ENCODE measurements around the gene CPM. TPM values are rescaled to one million over a fixed set of nuclear protein-coding genes. Genes with fewer than 3 reads are reported as not detected.
"Not testable (repeated sequence)": the region's sequence is repeated elsewhere in the genome, so short reads cannot be mapped to it uniquely, and the experiment has no call there.

The CPM gene
- total RNA-seq, 1 experiment from 2014 or later = not detected

DNA sequence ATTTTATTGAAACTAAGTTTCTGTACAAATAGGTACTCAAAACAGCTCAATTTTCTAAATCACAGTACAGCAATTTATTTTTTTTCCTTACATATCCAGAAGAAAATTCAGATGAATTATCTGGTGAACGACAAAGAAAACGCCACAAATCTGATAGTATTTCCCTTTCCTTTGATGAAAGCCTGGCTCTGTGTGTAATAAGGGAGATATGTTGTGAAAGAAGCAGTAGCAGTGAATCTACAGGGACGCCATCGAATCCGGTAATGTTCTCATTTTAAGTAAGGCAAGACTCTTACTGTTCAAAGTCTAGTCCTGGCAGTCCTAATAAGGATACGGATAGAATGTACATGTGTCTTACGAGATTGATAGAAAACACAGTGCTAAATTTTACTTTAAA, 104.3 kb downstream of the CPM start:
- no peak for DNase-seq (ENCODE audit: low spot score)

DNA sequence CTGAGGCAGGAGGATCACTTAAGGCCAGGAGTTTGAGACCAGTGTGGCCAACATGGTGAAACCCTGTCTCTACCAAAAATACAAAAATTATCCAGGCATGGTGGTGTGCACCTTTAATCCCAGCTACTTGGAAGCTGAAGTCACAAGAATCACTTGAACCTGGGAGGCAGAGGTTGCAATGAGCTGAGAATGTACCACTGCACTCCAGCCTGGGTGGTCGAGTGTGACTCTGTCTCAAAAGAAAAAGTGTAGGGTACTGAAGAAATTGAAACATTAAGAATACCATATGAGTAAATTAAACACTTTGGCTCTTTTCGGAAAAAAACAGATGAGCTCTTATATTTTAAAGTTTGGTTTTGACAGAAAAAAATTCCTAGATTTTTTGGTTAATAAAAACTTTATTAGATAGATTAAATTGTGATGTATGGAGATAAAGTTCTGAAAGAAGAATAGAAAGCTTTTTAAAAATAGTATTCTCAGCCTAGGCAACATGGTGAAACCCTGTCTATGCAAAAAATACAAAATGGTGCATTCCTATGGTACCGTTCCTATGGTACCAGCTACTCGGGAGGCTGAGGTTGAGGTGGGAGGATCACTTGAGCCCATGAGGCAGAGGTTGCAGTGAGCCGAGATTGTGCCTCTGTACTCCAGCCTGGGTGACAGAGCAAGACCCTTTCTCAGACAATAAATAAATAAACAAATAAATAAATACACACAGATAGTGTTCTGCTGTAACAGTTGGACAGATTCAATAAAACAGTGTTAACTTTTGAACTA, 104.9 kb downstream of the CPM start:
- DNase-seq (ENCODE audit: low spot score) = no peak

DNA sequence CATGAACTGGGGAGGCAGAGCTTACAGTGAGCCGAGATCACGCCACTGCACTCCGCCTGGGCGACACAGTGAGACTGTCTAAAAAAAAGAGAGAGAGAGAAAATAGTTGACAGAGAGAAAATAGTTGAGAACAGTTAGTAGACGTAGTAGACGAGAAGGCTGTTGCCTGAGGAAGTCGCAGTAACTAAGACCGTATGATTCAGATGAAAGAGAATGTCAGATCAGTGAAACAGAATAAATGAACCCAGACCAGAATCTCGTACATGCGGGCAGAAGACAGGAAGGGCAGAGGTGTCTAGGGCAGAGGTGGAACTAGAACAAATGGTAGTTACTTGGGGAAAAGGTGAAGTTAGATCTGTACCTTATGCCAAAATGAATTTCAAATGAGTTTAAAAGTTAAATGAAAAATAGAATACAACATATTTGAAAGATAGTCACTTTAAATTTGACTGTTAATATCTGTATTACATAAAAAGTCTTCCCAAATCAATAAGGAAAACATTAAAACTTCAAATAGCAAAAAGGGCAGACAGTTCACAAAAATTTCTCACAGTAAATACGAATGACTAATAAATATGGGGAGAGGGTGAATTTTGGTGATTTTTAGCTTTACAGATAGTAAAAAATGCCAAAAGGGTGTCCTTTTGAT, 107.3 kb downstream of the CPM start:
- DNase-seq (ENCODE audit: low spot score) = no peak

DNA sequence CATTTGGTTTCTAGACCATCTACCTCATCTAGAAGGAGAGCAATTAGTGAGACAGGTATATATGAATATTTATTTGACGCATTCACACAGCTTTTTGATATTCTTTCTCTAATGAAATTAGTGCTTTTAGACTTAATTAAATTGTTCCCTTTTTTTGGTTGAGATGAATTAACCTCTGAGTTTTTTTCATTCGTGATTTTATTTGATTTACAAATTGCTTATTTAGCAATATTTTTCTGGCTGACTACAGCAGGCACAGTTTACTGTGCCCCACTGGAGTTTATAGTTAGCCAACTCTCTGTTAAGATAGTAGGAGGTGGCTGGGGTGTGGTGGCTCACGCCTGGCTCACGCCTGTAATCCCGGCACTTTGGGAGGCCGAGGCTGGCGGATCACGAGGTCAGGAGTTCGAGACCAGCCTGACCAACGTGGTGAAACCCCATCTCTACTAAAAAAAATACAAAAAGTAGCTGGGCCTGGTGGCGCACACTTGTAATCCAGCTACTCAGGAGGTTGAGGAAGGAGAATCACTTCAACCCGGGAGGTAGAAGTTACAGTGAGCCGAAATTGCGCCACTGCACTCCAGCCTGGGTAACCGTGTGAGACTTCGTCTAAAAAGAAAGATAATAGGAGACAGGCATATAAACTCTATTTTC, 108.2 kb downstream of the CPM start:
- DNase-seq (ENCODE audit: low spot score) = no peak

- DNase-seq (ENCODE audit: low spot score) = no peak
Observed at GRCh38 chr12:68824131-68824530, 108.8 kb downstream of the CPM start.

DNA sequence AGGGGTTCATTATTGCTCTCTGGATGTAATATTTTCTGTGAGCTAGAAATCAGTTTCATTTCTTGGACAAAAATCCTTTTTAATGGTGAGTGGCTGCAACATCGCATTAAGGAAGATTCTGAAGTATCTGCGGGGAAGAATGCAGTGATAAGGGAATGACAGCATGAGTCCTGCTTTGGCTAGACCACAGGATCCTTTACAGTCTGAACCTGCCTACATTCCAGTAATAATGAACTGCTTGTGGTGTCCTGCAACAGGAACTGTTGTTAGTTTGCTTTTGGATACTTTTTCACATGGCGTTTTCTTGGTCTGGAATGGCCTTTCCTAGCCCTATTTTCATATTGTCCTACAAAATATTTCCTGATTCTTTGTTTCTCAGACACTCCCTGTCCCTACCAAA, 109.3 kb downstream of the CPM start:
- no peak for DNase-seq (ENCODE audit: low spot score)

- DNase-seq (ENCODE audit: low spot score) = no peak
Observed at GRCh38 chr12:68821357-68822188, 111.4 kb downstream of the CPM start.

- not testable (repeated sequence) for DNase-seq (ENCODE audit: low spot score)
Observed at GRCh38 chr12:68819481-68819880, 113.5 kb downstream of the CPM start.

- DNase-seq (ENCODE audit: low spot score) = no peak
Observed at GRCh38 chr12:68815928-68816800, 116.8 kb downstream of the CPM start.

GRCh38 chr12:68815232-68815927, 117.6 kb downstream of the CPM start:
- no peak for DNase-seq (ENCODE audit: low spot score)

DNA sequence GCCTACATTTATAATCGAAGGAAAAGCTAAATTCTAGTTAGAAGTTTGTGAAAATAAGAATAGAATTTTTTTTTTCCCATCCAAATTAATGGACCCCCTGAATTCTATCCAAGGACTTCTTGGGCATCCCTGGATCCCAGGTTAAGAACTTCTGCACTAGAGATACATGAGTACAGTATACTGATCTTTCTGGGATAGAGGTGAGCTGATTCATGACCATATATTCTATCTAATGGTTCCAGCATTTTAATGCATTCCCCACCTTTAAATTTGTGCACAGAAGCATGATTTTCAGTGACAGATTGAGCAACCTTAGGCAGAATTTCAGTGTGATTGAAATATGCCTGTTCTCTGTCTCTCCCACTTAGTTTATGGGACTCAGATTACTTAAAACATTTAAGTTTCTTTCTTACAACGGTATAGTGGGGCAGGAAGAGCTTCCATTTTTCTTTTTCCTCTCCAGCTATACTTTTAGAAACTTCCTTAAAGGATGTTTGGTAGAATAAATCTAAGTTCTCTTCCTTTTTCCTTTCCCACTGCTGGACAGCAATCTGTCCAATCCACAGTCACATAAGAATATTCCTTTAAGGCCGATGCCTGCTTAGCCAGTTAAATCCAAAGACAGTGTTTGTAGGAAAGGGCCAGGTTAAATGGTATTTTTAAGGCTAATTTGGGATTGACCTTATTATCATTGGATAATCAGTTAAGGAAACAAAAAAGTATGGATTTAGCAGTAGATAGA, 118.3 kb downstream of the CPM start:
- no peak for DNase-seq (ENCODE audit: low spot score)

DNA sequence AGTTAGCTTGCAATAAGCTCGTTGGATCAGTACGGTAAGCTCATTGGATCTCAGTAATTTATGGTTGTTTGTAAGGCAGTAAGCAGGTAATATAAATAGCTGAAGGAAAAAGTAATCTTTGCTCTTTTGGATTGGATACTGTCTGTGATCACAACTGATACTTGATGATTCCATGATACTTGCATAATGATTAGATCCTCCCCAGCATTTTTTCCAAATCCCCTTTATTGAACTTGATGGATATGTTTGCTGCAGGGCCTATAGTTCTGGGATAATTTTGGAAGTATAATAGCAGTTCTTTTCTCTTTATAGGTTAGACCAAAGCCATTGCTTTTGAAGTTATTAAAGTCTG, 119.8 kb downstream of the CPM start:
- no peak for DNase-seq (ENCODE audit: low spot score)

- DNase-seq (ENCODE audit: low spot score) = no peak
Observed at GRCh38 chr12:68812553-68813241, 120.3 kb downstream of the CPM start.

DNA sequence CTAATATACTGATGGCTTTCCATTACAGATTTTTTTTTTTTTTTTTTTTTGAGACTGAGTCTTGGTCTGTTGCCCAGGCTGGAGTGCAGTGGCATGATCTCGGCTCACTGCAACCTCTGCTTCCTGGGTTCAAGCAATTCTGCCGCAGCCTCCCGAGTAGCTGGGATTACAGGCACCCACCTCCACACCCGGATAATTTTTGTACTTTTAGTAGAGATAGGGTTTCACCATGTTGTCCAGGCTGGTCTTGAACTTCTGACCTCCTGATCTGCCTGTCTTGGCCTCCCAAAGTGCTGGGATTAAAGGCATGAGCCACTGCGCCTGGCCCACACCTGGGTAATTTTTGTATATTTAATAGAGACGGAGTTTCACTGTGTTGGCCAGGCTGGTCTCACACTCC, 121.4 kb downstream of the CPM start:
- not testable (repeated sequence) for DNase-seq (ENCODE audit: low spot score)

- DNase-seq (ENCODE audit: low spot score) = not testable (repeated sequence)
Observed at GRCh38 chr12:68810027-68810389, 123.0 kb downstream of the CPM start.

GRCh38 chr12:68809190-68810026, 123.6 kb downstream of the CPM start:
- no peak for DNase-seq (ENCODE audit: low spot score)

GRCh38 chr12:68808388-68809189, 124.4 kb downstream of the CPM start:
- DNase-seq (ENCODE audit: low spot score) = peak; percentile 88

Data from HT-29 (cell line).